Measurements from ENCODE around the gene TAF1A. TPM values are rescaled to one million over a fixed set of nuclear protein-coding genes. Genes with fewer than 3 reads are reported as not detected.

The TAF1A gene
- total RNA-seq, 1 donor from 2014 or later = 8.8 TPM

DNA sequence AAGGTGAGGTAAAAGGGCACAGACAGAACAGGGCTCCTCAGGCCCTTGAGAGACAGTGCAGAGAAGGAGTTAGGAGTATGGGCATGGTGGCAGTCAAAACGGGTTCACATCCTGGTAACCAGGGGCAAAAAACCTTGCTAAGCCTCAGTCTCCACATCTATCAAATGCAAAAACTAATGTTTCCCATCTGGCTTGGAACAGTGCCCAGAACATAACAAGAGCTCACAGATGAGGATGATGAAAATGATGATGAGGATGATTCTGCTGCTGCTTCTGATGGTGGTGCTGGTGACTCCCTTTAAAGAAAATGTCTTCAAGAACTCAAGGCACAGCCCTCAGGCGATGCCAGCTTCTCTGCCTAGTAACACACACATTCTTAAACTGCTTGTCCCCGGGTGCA lies 65.9 kb downstream of the TAF1A start:
- H3K9me3 ChIP-seq = no peaks in the 10 kb centered on the region
- H3K27me3 ChIP-seq = no peaks in the 10 kb centered on the region
- TF ChIP-seq, protein P1, sequence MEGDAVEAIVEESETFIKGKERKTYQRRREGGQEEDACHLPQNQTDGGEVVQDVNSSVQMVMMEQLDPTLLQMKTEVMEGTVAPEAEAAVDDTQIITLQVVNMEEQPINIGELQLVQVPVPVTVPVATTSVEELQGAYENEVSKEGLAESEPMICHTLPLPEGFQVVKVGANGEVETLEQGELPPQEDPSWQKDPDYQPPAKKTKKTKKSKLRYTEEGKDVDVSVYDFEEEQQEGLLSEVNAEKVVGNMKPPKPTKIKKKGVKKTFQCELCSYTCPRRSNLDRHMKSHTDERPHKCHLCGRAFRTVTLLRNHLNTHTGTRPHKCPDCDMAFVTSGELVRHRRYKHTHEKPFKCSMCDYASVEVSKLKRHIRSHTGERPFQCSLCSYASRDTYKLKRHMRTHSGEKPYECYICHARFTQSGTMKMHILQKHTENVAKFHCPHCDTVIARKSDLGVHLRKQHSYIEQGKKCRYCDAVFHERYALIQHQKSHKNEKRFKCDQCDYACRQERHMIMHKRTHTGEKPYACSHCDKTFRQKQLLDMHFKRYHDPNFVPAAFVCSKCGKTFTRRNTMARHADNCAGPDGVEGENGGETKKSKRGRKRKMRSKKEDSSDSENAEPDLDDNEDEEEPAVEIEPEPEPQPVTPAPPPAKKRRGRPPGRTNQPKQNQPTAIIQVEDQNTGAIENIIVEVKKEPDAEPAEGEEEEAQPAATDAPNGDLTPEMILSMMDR (IDR thresholded peaks at IDR 0.05) = no peak
- no peaks in the 10 kb centered on the region for H3K36me3 ChIP-seq
- H3K27ac ChIP-seq = no peak overlapping the region
- intact Hi-C loops (cut with DNase I) = no loop called here
- H3K4me3 ChIP-seq = no peak overlapping the region
- DNase-seq (ENCODE audit: low spot score in 2 of 2) = no peak
- no peaks in the 10 kb centered on the region for H3K4me1 ChIP-seq

GRCh38 chr1:222522105-222522915 lies 67.4 kb downstream of the TAF1A start:
- no peak overlapping the region for H3K4me3 ChIP-seq
- DNase-seq (ENCODE audit: low spot score in 2 of 2) = no peak
- H3K27me3 ChIP-seq = no peaks in the 10 kb centered on the region
- H3K9me3 ChIP-seq = no peaks in the 10 kb centered on the region
- H3K36me3 ChIP-seq = no peaks in the 10 kb centered on the region
- no peaks in the 10 kb centered on the region for H3K4me1 ChIP-seq
- H3K27ac ChIP-seq = no peak overlapping the region
- TF ChIP-seq, protein P1 (IDR thresholded peaks at IDR 0.05) = no peak
- intact Hi-C loops (cut with DNase I) = no loop called here

GRCh38 chr1:222521299-222522104 lies 68.2 kb downstream of the TAF1A start:
- no peak for DNase-seq (ENCODE audit: low spot score in 2 of 2)
- H3K4me1 ChIP-seq = no peaks in the 10 kb centered on the region
- H3K27ac ChIP-seq = no peak overlapping the region
- no peaks in the 10 kb centered on the region for H3K36me3 ChIP-seq
- no peaks in the 10 kb centered on the region for H3K9me3 ChIP-seq
- no peak overlapping the region for H3K4me3 ChIP-seq
- H3K27me3 ChIP-seq = no peaks in the 10 kb centered on the region
- intact Hi-C loops (cut with DNase I) = no loop called here
- TF ChIP-seq, protein P1 (IDR thresholded peaks at IDR 0.05) = no peak

Other genes with a start within 250 kb of the TAF1A start
- not detected for gene HHIPL2, start 41.8 kb downstream of the TAF1A start, total RNA-seq
- 22.8 TPM for gene MIA3, start 28.2 kb upstream of the TAF1A start, total RNA-seq
- gene AIDA, start 122.6 kb upstream of the TAF1A start, total RNA-seq = 42.9 TPM
- gene BROX, start 122.6 kb upstream of the TAF1A start, total RNA-seq = 27.5 TPM
- gene FAM177B, start 147.3 kb upstream of the TAF1A start, total RNA-seq = not detected
- 23.2 TPM for gene DISP1, start 225.1 kb upstream of the TAF1A start, total RNA-seq

Data from ascending aorta (tissue), 2 donors.